Smooth muscle cell (in vitro differentiated cells): Measurements from ENCODE around the gene RALGAPB. TPM values are rescaled to one million over a fixed set of nuclear protein-coding genes. Genes with fewer than 3 reads are reported as not detected.

Experiments used
- DNase-seq: peaks from one replicate; lab custom pipeline; 2025; ENCODE audit not compliant: unreplicated experiment; lab: John Stamatoyannopoulos, UW
- H2AFZ ChIP-seq: fragments of 200-600 bp; sonication (generic); 2 replicates; pipeline ENCODE4 v1.6.0; 2016; ENCODE audit warnings: antibody characterized with exemption, low read depth, mild to moderate bottlenecking
- H3F3A ChIP-seq: fragments of 200-600 bp; sonication (generic); 2 replicates; pipeline ENCODE4 v1.6.0; 2017; ENCODE audit warnings: antibody characterized with exemption, low read depth
- H3K27ac ChIP-seq: fragments of 200-600 bp; sonication (generic); 2 replicates; pipeline ENCODE4 v1.5.1; 2016; ENCODE audit warnings: low read depth, mild to moderate bottlenecking
- H3K27me3 ChIP-seq: fragments of 200-600 bp; sonication (generic); 2 replicates; pipeline ENCODE4 v1.6.1; 2016; ENCODE audit warnings: low read depth, mild to moderate bottlenecking
- H3K36me3 ChIP-seq: fragments of 200-600 bp; sonication (generic); 2 replicates; pipeline ENCODE4 v1.5.1; 2016; ENCODE audit warnings: low read depth
- H3K4me1 ChIP-seq: fragments of 200-600 bp; sonication (generic); 2 replicates; pipeline ENCODE4 v1.5.1; 2016; ENCODE audit warnings: low read depth
- H3K4me2 ChIP-seq: fragments of 200-600 bp; sonication (generic); 2 replicates; pipeline ENCODE4 v1.6.0; 2016; ENCODE audit warnings: mild to moderate bottlenecking
- H3K4me3 ChIP-seq: fragments of 200-600 bp; sonication (generic); 2 replicates; pipeline ENCODE4 v1.5.1; 2016; ENCODE audit warnings: mild to moderate bottlenecking
- H3K79me2 ChIP-seq: fragments of 200-600 bp; sonication (generic); 2 replicates; pipeline ENCODE4 v1.6.0; 2016; ENCODE audit warnings: low read depth, mild to moderate bottlenecking
- H3K9ac ChIP-seq: fragments of 200-600 bp; sonication (generic); 2 replicates; pipeline ENCODE4 v1.6.0; 2016; ENCODE audit warnings: low read depth
- H3K9me3 ChIP-seq: fragments of 200-600 bp; sonication (generic); replicated peaks from 2 replicates; pipeline ENCODE4 v1.5.1; 2016; ENCODE audit warnings: low read depth
- H4K20me1 ChIP-seq: fragments of 200-600 bp; sonication (generic); 2 replicates; pipeline ENCODE4 v1.6.0; 2016; ENCODE audit warnings: low read depth
- CTCF ChIP-seq: fragments of 200-600 bp; sonication (generic); IDR thresholded peaks from 2 replicates; pipeline ENCODE4 v1.5.1; 2017; ENCODE audit warnings: borderline replicate concordance, mild to moderate bottlenecking, antibody characterized with exemption; ENCODE audit not compliant: insufficient read depth, poor library complexity, severe bottlenecking
- WGBS: methylation state at CpG from one replicate; pipeline ENCODE4 v1.1.7; 2016; ENCODE audit warnings: low lambda C conversion rate; 5-methylcytosine and 5-hydroxymethylcytosine counted together
- polyA plus RNA-seq: library from polyadenylated mRNA; unstranded; fragments of >200 nt; fragmentation: Nextera tagmentation; extraction: Ambion mirVana; gene quantifications from 2 replicates; pipeline ENCODE4 v1.2.1, GENCODE V29; 2016
- total RNA-seq: library from RNA; depleted of rRNA; stranded (reverse); fragments of >200 nt; gene quantifications from 2 replicates; pipeline ENCODE4 v1.2.3, GENCODE V29; 2014

Gene RALGAPB
- total and polyA plus RNA-seq, 2 experiments from 2014 or later = 8.9 to 43.2 TPM

DNA sequence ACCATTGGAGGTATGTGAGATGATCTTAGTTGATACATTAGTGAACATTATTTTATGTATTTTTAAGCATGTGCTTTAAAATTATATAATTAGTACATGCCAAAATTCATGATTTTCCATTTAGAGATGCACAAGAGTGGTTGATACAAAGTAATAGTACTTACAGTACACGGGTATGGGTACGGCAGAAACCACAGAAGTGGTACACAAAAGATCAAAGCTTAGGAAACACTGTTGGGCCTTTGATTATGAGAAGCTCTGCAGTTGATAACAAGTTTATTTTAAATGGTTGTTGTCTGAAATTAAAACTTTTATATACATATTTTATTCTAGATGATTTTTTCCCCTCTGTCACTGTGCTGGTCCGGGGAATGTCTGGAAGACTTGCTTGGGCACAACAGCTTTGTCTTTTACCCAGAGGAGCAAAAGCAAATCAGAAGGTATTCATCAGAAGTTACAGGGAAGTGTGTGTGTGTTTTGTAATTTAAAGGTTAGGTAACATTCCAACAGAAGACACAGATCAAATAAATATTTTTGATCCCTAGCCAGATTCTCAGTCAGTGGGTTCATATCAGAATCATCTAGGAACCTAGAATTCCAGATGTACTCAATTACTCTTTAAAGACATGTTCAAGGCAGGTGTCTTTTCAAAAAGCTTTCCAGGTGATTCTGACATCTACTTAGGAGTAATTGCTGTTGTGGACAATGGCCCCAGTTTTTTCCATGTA, 75.9 kb downstream of the RALGAPB start:
- no peak overlapping the region for H2AFZ ChIP-seq
- no peaks in the 10 kb centered on the region for H4K20me1 ChIP-seq
- no peak overlapping the region for H3K4me3 ChIP-seq
- no peaks in the 10 kb centered on the region for H3K9me3 ChIP-seq
- H3K79me2 ChIP-seq = no peaks in the 10 kb centered on the region
- H3K4me2 ChIP-seq = no peak overlapping the region
- no peaks in the 10 kb centered on the region for H3K27me3 ChIP-seq
- H3K27ac ChIP-seq = no peak overlapping the region
- 97% methylated on average over 3 of the region's 3 CpGs for whole genome bisulfite sequencing
- DNase-seq = no peak
- H3K9ac ChIP-seq = no peak overlapping the region
- H3K36me3 ChIP-seq = peaks cover 56% of the 10 kb centered on the region
- TF ChIP-seq CTCF = no peak
- no peaks in the 10 kb centered on the region for H3F3A ChIP-seq
- H3K4me1 ChIP-seq = no peaks in the 10 kb centered on the region

GRCh38 chr20:38550274-38550673, 77.6 kb downstream of the RALGAPB start:
- no peaks in the 10 kb centered on the region for H3K9me3 ChIP-seq
- no peak for DNase-seq
- no peaks in the 10 kb centered on the region for H3K27me3 ChIP-seq
- H3K4me2 ChIP-seq = no peak overlapping the region
- H3K4me1 ChIP-seq = no peaks in the 10 kb centered on the region
- no peak overlapping the region for H2AFZ ChIP-seq
- H3K27ac ChIP-seq = no peak overlapping the region
- no peaks in the 10 kb centered on the region for H3K79me2 ChIP-seq
- H4K20me1 ChIP-seq = peaks cover 3% of the 10 kb centered on the region
- TF ChIP-seq CTCF = no peak
- peaks cover 61% of the 10 kb centered on the region for H3K36me3 ChIP-seq
- no peak overlapping the region for H3K4me3 ChIP-seq
- H3K9ac ChIP-seq = no peak overlapping the region
- 89% methylated on average over 1 of the region's 1 CpG for WGBS
- no peaks in the 10 kb centered on the region for H3F3A ChIP-seq

- Histone ChIP-seq H3K4me1 (no peaks in the 10 kb centered on the region), H3F3A (no peaks in the 10 kb centered on the region), H3K4me2 (no peak overlapping the region), H3K4me3 (no peak overlapping the region), H3K9ac (no peak overlapping the region), H3K27me3 (no peaks in the 10 kb centered on the region), H2AFZ (no peak overlapping the region), H4K20me1 (peaks cover 3% of the 10 kb centered on the region), H3K27ac (no peak overlapping the region), H3K79me2 (no peaks in the 10 kb centered on the region), H3K36me3 (peaks cover 61% of the 10 kb centered on the region), H3K9me3 (no peaks in the 10 kb centered on the region)
- no peak for DNase-seq
- 99% methylated on average over 7 of the region's 7 CpGs for WGBS
- no peak for TF ChIP-seq CTCF
These were observed 78.5 kb downstream of the RALGAPB start for GRCh38 chr20:38551056-38551626.
